GM21528 (cell line): Measurements from ENCODE around the gene PLXNC1.

ENCODE experiments used
- ATAC-seq: cut with Tn5 transposase; IDR thresholded peaks from one replicate; pipeline ENCODE4 v1.9.1; 2021; ENCODE audit warnings: mild to moderate bottlenecking, moderate library complexity; ENCODE audit not compliant: unreplicated experiment, low FRiP score

PLXNC1 gene

DNA sequence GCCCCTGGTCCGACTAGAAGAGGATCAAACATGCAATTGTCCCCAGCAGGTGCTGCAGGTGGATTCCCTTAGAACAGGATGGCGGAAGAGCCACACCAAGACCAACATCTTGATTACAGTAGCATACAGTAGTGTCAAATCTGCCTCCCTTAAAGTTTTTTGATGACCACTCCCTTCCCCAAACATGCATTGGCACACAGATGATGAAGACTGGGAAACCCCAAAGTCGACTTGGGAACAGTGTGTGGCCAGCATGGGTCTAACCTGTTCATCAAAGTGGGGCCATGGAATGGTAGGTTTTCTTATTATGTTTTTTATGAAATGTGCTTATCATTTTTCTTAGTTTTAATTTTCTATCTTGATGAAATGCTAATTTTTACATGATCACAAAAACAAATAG lies 8.8 kb downstream of the PLXNC1 start:
- ATAC-seq = no peak

DNA sequence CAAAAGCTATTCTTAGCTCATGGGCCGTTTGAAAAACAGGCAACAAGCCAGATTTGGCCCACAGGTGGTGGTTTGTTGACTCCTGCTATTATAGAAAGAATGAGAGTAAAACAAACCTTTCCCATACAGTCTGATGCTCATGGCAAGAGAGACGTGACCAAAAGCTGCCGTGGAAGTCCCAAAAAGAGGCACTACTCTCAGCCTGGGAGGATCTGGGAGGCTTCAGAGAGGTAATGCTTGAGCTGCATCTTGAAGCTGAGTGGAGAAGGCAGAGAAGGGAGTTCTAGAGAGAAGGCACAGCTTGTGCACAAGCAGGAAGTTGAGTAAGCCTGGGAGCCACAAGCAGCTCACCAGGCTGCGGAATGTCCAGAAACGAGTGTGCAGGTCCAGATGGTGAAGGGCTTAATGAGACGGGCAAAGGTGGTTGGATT lies 9.6 kb downstream of the PLXNC1 start:
- ATAC-seq = peak; percentile 76

DNA sequence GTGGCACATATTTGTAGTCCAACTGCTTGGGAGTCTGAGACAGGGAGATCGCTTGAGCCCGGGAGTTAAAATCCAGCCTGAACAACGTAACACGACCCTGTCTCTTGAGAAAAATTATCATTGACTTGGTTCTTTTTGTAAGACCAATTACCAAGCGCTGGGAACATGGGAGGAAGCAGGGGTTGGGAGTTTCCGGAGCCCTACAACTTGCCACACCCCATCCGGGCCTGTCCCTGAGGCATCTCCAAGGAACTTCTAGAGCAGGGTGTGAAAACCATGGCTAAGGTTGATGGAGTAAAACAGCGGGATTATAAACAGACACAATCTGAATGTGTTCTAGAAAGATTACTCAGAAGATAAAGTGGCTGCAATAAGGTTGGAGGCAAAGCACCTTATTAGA lies 10.3 kb downstream of the PLXNC1 start:
- ATAC-seq = no peak

DNA sequence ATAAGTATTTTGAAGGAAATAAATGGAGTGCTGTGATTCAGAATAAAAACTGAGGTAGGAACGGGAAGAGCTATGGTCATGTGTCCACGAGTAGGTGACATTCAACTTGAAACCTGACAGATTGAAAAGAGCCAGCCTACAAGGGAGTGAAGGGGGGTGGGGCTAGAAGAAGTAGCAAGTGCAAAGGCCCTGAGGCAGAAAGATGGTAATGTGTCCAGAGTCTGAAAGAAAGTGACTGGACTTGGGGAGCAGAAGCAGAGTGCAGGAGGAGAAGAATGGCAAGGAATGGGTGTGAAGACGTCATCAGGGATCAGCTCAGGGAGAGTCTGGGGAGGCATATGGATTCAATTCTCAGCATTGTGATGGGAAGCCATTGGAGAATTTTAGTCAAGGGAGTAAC lies 13.7 kb downstream of the PLXNC1 start:
- ATAC-seq = no peak

DNA sequence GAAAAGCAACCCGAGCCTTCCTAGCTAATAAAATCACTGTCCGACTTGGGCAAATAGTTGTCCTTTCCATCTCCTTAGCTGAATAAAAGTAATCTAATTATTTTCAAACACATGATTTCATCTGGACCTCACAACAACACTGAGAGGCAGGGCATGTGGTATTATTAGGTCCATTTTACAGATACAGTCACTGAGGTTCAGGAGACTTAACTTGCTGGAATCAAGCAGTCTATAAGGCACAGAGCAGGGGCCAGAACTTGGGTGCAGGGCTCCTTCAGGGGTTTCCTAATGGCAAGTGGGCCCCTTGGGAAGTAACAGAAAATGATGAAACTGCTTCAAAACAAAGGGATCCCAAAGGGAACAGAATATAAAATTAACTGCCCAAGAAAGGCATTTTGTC lies 15.5 kb downstream of the PLXNC1 start:
- ATAC-seq = no peak

DNA sequence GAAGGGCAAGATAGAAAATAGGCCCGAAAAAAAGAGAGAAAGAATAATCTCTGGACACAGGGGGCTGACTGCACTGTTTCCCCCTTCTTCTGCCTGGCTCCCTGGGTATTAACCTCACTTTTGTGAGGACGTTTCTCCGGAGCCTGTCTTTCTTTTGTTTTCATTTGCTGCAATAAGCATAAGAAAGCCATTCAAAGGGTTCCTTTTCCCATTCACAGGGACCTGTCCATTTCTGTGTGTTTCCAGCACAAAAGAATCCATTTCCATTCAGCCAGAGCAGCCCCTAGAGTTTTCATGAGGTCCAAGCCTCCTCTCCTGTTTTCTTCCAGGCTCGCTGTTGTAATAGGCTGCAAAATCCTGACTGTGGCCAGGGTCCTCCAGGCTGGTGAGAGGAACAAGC lies 16.8 kb downstream of the PLXNC1 start:
- ATAC-seq = no peak

DNA sequence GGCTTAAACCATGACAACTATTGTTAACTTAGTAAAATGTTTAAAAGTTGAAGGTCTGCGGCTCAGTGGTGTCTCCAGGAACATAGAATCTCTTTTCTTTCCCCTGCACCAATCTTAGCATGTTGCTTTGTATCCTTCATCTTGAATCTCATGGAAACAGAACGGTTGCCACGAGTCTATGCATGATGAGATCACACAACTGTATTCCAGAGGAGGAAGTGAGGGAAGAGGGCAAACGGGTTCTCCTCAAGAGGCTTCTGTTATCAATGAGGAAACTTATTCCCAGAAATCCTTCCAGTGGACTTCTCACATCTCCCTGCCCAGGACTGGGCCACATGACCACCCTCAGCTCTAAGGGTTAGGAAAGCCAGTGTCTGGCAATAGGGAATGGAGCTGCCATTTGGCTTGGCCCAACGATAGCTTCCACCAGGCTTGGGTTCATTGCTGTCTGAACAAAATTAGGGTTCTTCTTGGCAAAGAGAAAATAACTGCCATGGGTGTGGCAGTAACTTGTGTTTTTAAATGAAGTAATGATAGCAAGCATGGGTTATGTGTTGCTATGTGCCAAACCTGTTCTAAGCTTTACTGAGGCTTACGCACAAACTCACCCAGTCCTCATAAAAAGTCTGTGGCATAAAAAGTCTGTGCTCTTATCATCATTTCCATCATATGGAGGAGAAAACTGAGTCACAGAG lies 17.4 kb downstream of the PLXNC1 start:
- no peak for ATAC-seq

DNA sequence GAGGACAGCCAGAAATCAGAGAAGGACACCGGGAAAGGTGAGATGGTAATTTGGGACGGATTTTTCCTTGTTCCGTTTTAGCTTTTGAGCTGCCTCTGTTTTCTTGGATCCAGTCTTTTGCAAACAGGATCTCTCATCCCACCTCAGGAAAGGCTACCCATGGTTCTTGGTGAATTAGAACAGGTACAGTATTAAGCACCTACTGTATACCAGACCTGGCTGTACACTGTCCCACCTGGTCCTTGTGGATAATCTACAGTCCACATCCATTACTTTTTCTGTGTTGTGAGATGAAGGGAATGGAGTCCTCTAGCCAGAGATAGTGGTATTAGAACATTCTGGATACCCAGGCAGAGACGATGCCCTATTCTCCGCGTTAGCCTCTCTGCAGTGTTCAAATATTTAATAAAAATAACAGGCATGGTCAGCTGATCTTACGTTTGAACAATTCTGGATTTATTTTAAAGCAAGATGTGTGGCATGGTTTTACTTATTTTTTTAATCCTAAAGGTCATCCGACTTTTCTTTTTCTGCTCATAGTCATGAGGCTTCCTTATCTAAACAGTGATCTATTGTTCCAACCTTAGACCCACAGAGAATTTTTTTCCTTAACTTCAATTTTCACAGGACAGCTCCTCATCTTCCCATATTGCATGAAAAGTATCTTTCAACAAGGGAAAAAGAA lies 18.8 kb downstream of the PLXNC1 start:
- no peak for ATAC-seq

DNA sequence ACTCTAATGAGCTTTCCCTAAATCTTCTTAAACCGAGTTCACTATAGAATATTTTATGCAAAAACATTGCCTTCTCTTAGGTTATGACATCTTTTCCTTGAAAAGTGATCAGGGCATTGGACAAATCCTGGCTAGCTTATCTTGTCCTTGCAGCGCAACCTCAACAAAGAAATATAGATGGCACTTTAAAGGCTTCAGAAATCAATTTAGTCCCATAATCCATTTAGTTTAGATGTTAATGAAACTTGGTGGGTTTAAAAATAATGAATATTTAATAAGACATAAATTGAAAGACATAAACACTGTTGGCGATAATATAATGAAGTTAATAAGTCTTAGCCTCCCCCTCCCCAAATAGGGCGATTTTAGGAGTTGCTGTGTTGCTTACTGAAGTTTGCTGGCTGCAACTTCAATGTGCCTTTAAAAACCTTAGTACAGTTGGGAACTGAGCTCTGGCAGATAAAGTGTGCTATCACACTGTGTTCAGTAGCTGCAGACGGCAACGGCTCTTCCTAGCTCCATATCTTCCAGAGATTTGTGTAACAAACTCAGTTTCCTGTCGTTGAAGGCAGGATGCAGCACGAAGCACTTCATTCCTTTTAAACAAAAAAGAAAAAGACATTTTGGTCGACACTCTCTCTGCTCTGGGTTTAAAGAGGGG lies 19.5 kb downstream of the PLXNC1 start:
- ATAC-seq = no peak

DNA sequence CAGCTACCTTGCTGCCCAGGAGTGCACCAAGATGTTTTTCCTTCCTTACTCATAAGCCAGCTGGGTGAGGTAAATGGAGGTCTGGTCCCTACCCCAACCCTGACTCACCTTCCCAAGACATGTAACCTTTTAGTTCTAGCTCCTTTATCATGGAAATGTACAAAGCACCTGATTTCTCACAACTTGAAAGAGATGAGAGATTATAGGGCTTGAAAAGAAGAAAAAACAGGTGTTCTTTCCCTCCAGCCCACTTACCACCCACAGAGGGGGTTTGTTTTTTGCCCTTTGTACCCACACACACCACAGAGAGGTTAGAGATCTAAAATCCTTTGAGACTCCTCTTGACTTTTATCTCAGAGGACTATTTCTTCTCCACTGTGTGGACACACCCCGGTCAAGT lies 21.1 kb downstream of the PLXNC1 start:
- ATAC-seq = no peak

DNA sequence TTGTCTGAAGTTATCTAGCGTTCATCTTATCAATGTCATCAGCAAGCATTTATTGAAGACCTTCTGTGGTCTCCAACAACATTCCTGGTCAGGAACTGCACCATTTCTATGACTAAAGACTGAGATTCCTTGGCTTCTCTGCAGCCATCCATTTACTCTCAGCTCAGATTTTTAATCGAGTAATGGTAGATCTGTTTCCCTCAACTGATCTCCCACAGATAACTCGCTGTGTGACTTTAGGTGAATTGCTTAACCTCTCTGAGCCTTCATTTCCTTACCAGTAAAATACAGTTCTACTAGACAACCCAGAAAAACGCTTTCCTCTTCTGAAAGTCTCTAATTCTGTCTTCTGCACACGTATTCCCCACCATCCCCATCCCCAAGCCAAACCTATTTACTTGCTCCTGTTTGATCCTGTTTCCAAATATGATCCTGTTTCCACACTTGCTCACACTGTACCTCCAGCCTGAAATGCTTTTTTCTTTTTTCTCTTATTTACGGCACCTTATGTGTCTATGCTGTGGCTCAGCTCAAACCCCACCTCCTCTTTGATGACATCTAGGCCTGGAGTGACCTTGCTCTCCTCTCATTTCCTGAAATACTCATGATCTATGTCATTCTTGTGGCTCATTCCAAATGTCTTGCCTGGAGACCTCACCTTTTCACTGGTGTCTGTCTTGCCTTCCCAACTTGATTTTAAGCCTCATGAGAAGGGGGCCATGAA lies 21.8 kb downstream of the PLXNC1 start:
- ATAC-seq = no peak

DNA sequence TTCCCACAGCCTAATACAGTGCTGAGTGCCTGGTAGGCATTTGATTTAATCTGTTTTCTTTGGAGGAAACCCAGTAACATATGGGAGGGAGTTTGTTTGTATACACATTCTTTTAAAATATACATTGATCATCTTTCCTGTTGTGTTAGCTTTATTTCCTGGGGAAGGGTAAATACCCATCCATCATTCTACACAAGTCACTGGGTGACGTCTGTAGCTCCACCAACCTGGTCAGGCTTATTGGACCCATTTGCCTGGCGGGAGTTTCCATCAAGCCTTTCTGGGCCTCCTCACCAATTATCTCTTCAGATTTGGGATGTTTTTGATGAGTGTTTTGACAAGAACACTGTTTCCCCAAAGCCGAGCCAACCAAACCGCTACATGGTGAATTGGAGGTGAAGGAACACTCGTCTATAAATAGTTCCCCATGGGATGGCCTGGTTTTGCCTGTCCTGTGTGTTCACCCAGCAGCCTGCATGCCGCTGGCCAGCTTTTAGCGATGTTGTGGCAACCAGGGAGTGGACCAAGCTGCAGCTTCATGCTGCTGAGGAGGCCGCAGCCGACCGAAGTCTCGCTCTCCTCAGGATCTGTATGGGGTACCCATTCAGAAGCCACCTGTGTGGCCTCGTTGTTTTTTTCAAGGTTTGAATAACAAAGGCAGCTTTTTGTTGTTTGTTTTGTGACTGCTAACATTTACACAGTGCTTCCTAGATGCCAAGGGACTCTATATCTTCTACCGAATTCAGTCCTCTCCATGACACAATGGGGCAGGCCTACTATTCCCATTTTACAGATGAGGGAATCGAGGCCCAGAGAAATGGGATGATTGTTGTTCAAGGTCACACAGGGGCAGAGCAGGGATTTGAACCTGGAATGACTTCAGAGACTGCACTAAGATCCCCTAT lies 22.6 kb downstream of the PLXNC1 start:
- ATAC-seq = no peak

DNA sequence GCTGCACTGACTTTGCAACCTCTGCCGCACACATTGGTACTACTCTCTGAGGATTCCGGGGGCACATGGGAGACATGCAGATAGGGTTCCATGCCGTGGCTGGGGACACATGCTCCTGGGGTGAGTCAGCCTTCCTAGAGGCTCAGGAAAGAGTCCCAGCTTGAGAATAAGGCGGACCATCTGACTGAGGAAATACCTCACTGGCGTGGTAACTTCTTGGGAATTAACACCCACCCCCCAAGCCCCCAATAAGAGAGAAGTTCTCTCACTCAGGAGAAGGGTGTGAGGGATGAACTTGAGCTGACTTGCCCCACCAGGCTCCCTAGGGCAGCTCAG lies 23.2 kb downstream of the PLXNC1 start:
- no peak for ATAC-seq

DNA sequence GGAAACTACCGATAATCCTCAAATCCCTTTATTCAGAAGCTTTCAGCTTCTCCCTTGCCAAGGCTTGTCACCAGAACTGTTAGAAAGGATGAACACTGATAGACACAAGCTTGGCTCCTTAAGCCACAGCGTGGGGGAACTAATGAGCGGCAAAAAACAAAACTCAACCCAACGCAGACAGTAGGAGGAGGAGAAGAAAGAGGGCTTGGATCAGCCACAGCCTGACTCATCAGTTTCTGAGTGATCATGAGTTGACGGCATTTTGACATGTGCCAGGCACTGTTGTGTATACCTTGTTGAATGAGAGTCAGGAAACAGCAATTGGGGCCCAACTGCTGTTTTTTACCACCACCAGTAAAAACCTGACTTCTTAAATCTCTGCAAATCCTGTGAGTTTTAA lies 23.7 kb downstream of the PLXNC1 start:
- no peak for ATAC-seq

DNA sequence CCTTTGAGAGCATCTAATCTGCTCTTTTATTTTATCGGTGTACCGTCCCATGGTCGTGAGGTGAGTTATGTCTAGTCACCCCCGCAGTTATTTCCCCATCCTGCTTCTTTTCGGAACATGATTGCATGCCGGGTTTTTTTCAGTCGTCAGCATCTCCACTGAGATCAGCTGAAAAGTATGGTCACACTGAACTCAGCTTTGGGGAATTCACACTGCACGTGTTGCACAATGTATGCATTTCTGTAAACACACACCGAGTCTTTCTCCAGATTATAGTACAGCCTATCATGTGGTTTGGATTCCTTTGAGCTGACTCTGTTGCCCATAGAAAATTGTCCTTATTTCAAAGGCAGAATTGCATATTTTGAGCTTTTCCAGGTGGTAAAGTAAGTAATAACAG lies 24.6 kb downstream of the PLXNC1 start:
- no peak for ATAC-seq

DNA sequence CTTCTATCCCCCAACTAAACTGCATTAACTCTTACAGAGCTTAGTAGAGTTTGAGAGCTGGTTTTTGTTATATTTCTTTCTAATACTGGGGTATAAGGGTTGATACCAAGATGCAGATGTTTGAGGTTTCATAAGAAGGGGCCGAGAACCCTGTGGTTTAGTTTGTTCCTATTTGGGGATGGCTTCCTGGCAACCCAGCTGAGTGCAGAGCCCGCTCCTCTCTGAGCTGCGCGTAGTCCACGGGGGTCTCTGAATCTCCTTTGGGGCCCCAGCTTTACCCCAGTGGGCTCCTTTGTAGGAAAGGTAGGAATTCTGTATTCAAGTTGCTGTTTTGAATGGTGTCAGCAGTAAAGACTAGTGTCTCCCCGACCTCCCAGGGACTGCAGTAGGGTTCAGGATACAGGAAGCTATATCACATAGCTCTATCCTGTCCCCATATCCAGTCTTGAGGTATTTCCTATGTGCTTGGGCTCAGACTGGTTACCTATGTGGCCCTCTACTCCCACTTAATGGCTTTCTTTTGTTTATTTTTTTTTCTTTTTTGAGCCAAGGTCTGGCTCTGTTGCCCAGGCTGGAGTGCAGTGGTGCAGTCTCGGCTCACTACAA lies 25.4 kb downstream of the PLXNC1 start:
- ATAC-seq = peak; percentile 74

DNA sequence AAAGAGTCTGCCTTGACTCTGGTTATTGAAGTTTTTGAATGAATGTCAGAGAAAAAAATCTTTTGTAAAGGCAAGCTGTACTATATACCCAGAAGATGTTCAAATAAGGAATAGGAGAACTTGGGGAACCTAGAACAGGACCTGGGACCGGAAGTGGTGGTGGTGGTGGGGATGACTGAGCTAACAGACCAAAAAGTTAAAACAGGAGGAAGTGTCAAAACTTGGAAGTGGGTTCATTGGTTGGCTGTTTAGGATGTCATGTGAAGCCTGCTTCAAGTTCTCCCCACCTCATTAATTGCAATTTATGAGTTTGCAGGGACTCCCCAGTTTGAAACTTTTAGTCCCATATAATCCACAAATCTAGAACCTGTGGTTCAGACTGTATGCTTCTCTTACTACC lies 26.2 kb downstream of the PLXNC1 start:
- no peak for ATAC-seq

DNA sequence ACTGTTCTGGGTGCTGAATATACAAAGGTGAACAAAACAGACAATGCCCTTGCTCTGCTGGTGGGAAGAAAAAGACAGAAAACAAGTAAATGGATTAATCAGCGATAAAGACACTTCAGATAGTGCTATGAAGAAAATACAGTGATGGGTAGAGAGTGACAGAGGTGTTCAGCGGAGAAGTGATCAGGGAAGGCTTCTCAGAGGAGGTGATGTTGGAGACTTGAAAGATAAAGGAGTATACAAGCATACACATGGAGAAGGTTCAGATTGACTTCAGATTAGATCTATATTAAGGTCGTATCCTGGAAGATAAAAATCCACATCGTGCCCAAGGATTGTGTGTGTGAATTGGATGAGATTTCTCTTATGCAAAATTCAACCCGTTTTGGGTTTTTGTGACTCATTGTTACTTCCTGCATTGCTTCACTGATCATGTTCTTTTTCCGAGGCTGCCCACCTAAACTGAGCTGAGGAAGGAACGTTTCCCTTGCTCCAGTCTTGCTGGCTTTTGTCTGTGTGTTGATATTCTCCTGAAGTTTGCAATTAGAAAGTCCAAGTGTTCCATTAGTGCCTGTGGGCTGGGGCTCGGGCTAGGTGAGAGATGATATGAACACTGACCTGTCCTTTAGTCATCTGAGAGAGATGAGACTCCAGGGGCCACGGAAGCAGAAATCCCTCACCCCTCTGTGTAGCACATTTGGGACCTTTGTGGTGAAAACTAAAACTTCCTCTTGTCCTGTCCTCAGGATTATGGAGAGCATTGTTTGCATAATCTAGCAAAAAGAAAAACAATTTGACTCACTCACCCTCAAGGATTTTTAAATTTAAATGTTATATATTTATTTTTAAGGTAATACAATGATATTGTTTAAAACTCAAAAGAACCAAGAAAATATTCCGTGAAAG lies 27.6 kb downstream of the PLXNC1 start:
- no peak for ATAC-seq

DNA sequence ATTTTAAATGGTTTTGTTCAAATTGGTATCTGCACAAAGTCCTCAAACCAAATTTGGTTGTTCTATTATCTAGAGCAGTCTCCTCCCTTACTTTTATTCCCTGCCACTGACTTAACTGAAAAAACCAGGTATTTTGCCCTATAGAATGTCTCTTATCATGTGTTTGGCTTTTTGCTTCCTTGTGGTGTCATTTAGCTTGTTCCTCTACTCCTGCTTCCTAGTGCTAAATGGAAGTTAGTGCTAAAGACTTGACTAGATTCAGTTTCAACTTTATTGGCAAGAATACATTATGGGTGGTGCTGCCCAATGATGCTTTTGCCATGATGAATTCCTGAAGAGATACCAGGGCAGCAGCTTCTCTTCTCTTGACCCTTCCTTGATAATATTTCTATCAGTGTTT lies 29.7 kb downstream of the PLXNC1 start:
- ATAC-seq = no peak
